ENCODE measurements around the gene MPDU1. TPM values are rescaled to one million over a fixed set of nuclear protein-coding genes. Genes with fewer than 3 reads are reported as not detected.
A peak's percentile ranks its signal among the peaks of the same experiment; 100 is the strongest.

MPDU1 gene
- total and polyA plus RNA-seq, 10 of the 15 experiments (the other 5 are each of a cell fraction or from before 2014, with no cell fraction given): 3.6 to 138 (median 78.9) TPM

GRCh38 chr17:7589204-7589868 is 5.7 kb downstream of the MPDU1 start (continued):
- peak; percentile 55 to 72 (median 65); a peak in 5 of 6 replicates for TF ChIP-seq CTCF (IDR thresholded peaks at IDR 0.05 in 2 of 3, conservative IDR thresholded peaks at IDR 0.05 in 1 of 3; ENCODE audit: control insufficient read depth in 2 of 3, extremely low read depth in 1 of 3, insufficient read depth in 1 of 3, low read depth in 3 of 3, low read length in 3 of 3)
- TF ChIP-seq TCF3 (IDR thresholded peaks at IDR 0.05; ENCODE audit: borderline replicate concordance, insufficient read depth, low read depth, low read length): no peak
- TF ChIP-seq RAD21 (IDR thresholded peaks at IDR 0.05; ENCODE audit: insufficient read depth, low read depth, low read length): peak; percentile 42
- TF ChIP-seq RBBP5 (conservative IDR thresholded peaks at IDR 0.05): no peak
- TF ChIP-seq RAD51 (IDR thresholded peaks at IDR 0.05): no peak

- 78% methylated on average over 21 of the region's 24 CpGs for WGBS (ENCODE audit: insufficient coverage, insufficient replicate concordance, low lambda C conversion rate, missing lambda C conversion rate)
- Histone ChIP-seq H3K4me2 (ENCODE audit: control insufficient read depth, insufficient read depth) (no peak within 1 kb of the TSS), H3K4me3 (no peak within 1 kb of the TSS), H4K20me1 (ENCODE audit: control insufficient read depth, insufficient read depth) (no peaks in the 10 kb centered on the region; the same call in 1 of the 2 replicates), H3K27me3 (replicated peaks in 1 of 2; ENCODE audit: control insufficient read depth in 2 of 2, insufficient read depth in 2 of 2, low read length in 1 of 2) (no peaks in the 10 kb centered on the region), H3K4me1 (ENCODE audit: control insufficient read depth, insufficient read depth, low read length) (peaks cover 3% of the 10 kb centered on the region; the same call in 1 of the 2 replicates), H3K9me3 (replicated peaks; ENCODE audit: control insufficient read depth, insufficient read depth, low read length) (no peaks in the 10 kb centered on the region), H3K9ac (ENCODE audit: control insufficient read depth, insufficient read depth, low read length) (no peak within 1 kb of the TSS), H3K79me2 (ENCODE audit: control insufficient read depth, insufficient read depth, low read length) (peaks cover 4% of the 10 kb centered on the region), H3K27ac (ENCODE audit: control insufficient read depth, insufficient read depth) (no peak within 1 kb of the TSS), H3K36me3 (ENCODE audit: control insufficient read depth in 2 of 2, insufficient read depth in 2 of 2, low read length in 1 of 2) (peaks cover 19 to 20% of the 10 kb centered on the region in 2 experiments), H2AFZ (ENCODE audit: control insufficient read depth, low read depth, low read length) (no peak within 1 kb of the TSS)
- DNase-seq (ENCODE audit: low read depth, low spot score) (no peak), ATAC-seq (no peak), FAIRE-seq (no peak)
- ChIA-PET RAD21 (ENCODE audit: unreplicated experiment) (interaction anchor here (0.6 to 1.4 kb wide), 7 partner anchors 15 to 400 kb away, joined by 3 to 5 read pairs (median 3); partner anchors contain the start of genes SAT2 and WRAP53), SMC1A (ENCODE audit: uncharacterized antibody, unreplicated experiment) (interaction anchor here (1.0 to 1.6 kb wide), 4 partner anchors 10 to 98 kb away, joined by 3 to 8 read pairs (median 3); partner anchors contain the start of genes CD68, SAT2, TP53 and WRAP53), CTCF (interaction anchor here (0.9 to 2.6 kb wide), 11 partner anchors 9 to 234 kb away, joined by 3 to 14 read pairs (median 6); partner anchors contain the start of genes SENP3, TMEM95, TP53 and WRAP53), POLR2A (interaction anchor here (0.7 kb wide), 1 partner anchor 25 kb away, joined by 3 read pairs; no protein-coding TSS in a partner anchor)
- intact Hi-C loops (cut with micrococcal nuclease; ENCODE audit: unreplicated experiment): no loop called here
- in situ Hi-C loops (cut with MboI): no loop called here
- TF ChIP-seq SMAD1 (IDR thresholded peaks at IDR 0.05; ENCODE audit: low read depth, partially characterized antibody) (no peak), PAX5 (IDR thresholded peaks at IDR 0.05; ENCODE audit: borderline replicate concordance, low read depth, low read length) (no peak)
- no TSS peak for BruUV-seq (replicated peaks)
Observed at GRCh38 chr17:7589891-7590691, 6.4 kb downstream of the MPDU1 start, which contains the start of gene SOX15. TSS of gene SOX15 (minus strand) at chr17:7590094. CDS start at chr17:7589676, 418 bp downstream.

Data from GM12878 (cell line).